Mesenchymal stem cell (in vitro differentiated cells and primary cell): Measurements from ENCODE around the gene CYP2J2. TPM values are rescaled to one million over a fixed set of nuclear protein-coding genes. Genes with fewer than 3 reads are reported as not detected.
A peak's percentile ranks its signal among the peaks of the same experiment; 100 is the strongest.

ENCODE experiments used
- DNase-seq: peaks from one replicate; pipeline ENCODE4 v3.0.0-alpha.2; 2013
- H2AFZ ChIP-seq: one replicate; pipeline ENCODE4 v1.6.1; 2013; ENCODE audit warnings: low read depth, mild to moderate bottlenecking, control low read depth, inconsistent platforms, low read length, moderate library complexity
- H2AK5ac ChIP-seq: 2 replicates; pipeline ENCODE4 v1.6.1; 2013; ENCODE audit warnings: low read length, moderate library complexity, mild to moderate bottlenecking, inconsistent platforms; ENCODE audit not compliant: severe bottlenecking
- H2BK120ac ChIP-seq: one replicate; pipeline ENCODE4 v1.6.1; 2013; ENCODE audit warnings: low read depth, mild to moderate bottlenecking, inconsistent platforms, low read length, moderate library complexity
- H2BK12ac ChIP-seq, 2 experiments: one replicate each; pipeline ENCODE4 v1.6.1; 2013; ENCODE audit warnings: inconsistent platforms in 2 of 2, low read length in 2 of 2, mild to moderate bottlenecking in 2 of 2, moderate library complexity in 2 of 2, control low read depth in 1 of 2
- H2BK15ac ChIP-seq: one replicate; pipeline ENCODE4 v1.6.1; 2013; ENCODE audit warnings: mild to moderate bottlenecking, low read depth, inconsistent platforms; ENCODE audit not compliant: poor library complexity, severe bottlenecking
- H2BK5ac ChIP-seq: 2 replicates; pipeline ENCODE4 v1.6.1; 2013; ENCODE audit warnings: low read depth, mild to moderate bottlenecking, low read length, control low read depth, inconsistent platforms; ENCODE audit not compliant: poor library complexity, severe bottlenecking
- H3K14ac ChIP-seq, 2 experiments: one replicate each; pipeline ENCODE4 v1.6.1; 2013; ENCODE audit warnings: inconsistent platforms in 2 of 2, low read length in 2 of 2, control low read depth in 1 of 2, mild to moderate bottlenecking in 1 of 2, moderate library complexity in 1 of 2
- H3K18ac ChIP-seq, 2 experiments: one replicate each; pipeline ENCODE4 v1.6.1; 2013; ENCODE audit warnings: inconsistent platforms in 2 of 2, low read length in 2 of 2, control low read depth in 1 of 2, low read depth in 1 of 2, mild to moderate bottlenecking in 1 of 2
- H3K23ac ChIP-seq, 2 experiments: one replicate each; pipeline ENCODE4 v1.6.1; 2013; ENCODE audit warnings: inconsistent platforms in 2 of 2, low read length in 2 of 2, mild to moderate bottlenecking in 2 of 2, moderate library complexity in 2 of 2, control low read depth in 1 of 2
- H3K27ac ChIP-seq: 2 replicates; pipeline ENCODE4 v1.5.1; 2013; ENCODE audit warnings: mild to moderate bottlenecking, moderate library complexity, low read length, control low read depth, inconsistent platforms; ENCODE audit not compliant: poor library complexity, severe bottlenecking
- H3K27me3 ChIP-seq, 2 experiments: 2 replicates each; pipeline versions ENCODE4 v1.6.1 to v1.7.0; 2013; ENCODE audit warnings: low read length in 2 of 2, mild to moderate bottlenecking in 2 of 2, moderate library complexity in 2 of 2, control low read depth in 1 of 2, inconsistent platforms in 1 of 2; ENCODE audit not compliant: control insufficient read depth in 1 of 2, insufficient read depth in 1 of 2
- H3K36me3 ChIP-seq, 2 experiments: 2 replicates each; pipeline versions ENCODE4 v1.6.1 to v1.7.0; 2013; ENCODE audit warnings: low read length in 2 of 2, control low read depth in 1 of 2, inconsistent platforms in 1 of 2, low read depth in 1 of 2, mild to moderate bottlenecking in 1 of 2; ENCODE audit not compliant: insufficient read depth in 2 of 2, control insufficient read depth in 1 of 2
- H3K4ac ChIP-seq, 2 experiments: one replicate each; pipeline ENCODE4 v1.6.1; 2013; ENCODE audit warnings: inconsistent platforms in 2 of 2, low read length in 2 of 2, mild to moderate bottlenecking in 2 of 2, moderate library complexity in 2 of 2, control low read depth in 1 of 2, low read depth in 1 of 2
- H3K4me1 ChIP-seq: 2 replicates; pipeline ENCODE4 v1.6.1; 2013; ENCODE audit warnings: low read depth, low read length, control low read depth; ENCODE audit not compliant: control insufficient read depth, insufficient read depth
- H3K4me2 ChIP-seq: 2 replicates; pipeline ENCODE4 v1.6.1; 2013; ENCODE audit warnings: low read length, mild to moderate bottlenecking, inconsistent platforms; ENCODE audit not compliant: poor library complexity, severe bottlenecking
- H3K4me3 ChIP-seq, 2 experiments: 2 replicates each; pipeline versions ENCODE4 v1.5.1 to v1.7.0; 2013; ENCODE audit warnings: low read length in 2 of 2, mild to moderate bottlenecking in 2 of 2, control low read depth in 1 of 2, low read depth in 1 of 2; ENCODE audit not compliant: insufficient read depth in 1 of 2
- H3K79me1 ChIP-seq: replicated peaks from 2 replicates; pipeline ENCODE4 v1.6.1; 2013; ENCODE audit warnings: mild to moderate bottlenecking, control low read depth, low read length, inconsistent platforms; ENCODE audit not compliant: poor library complexity, severe bottlenecking
- H3K9ac ChIP-seq: 2 replicates; pipeline ENCODE4 v1.7.0; 2013; ENCODE audit warnings: mild to moderate bottlenecking, low read length, moderate library complexity
- H3K9me3 ChIP-seq: 2 replicates; pipeline ENCODE4 v1.7.0; 2013; ENCODE audit warnings: mild to moderate bottlenecking, low read length; ENCODE audit not compliant: control insufficient read depth
- H4K8ac ChIP-seq: one replicate; pipeline ENCODE4 v1.6.1; 2013; ENCODE audit warnings: inconsistent platforms, mild to moderate bottlenecking, low read length, moderate library complexity
- H4K91ac ChIP-seq: one replicate; pipeline ENCODE4 v1.6.1; 2013; ENCODE audit warnings: mild to moderate bottlenecking, low read length, inconsistent platforms
- WGBS: methylation state at CpG from one replicate; pipeline ENCODE4 v1.1.7; 2013; ENCODE audit warnings: mixed read lengths; 5-methylcytosine and 5-hydroxymethylcytosine counted together
- polyA plus RNA-seq, 2 experiments: library from polyadenylated mRNA; stranded (reverse); fragments of 200-250 nt; gene quantifications; one replicate each; pipeline ENCODE4 v1.2.3, GENCODE V29; 2013

Gene CYP2J2, protein sequence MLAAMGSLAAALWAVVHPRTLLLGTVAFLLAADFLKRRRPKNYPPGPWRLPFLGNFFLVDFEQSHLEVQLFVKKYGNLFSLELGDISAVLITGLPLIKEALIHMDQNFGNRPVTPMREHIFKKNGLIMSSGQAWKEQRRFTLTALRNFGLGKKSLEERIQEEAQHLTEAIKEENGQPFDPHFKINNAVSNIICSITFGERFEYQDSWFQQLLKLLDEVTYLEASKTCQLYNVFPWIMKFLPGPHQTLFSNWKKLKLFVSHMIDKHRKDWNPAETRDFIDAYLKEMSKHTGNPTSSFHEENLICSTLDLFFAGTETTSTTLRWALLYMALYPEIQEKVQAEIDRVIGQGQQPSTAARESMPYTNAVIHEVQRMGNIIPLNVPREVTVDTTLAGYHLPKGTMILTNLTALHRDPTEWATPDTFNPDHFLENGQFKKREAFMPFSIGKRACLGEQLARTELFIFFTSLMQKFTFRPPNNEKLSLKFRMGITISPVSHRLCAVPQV
- 0.01 TPM for polyA plus RNA-seq (2013, experiment 1 of 2)
- polyA plus RNA-seq (2013, experiment 2 of 2): 0.01 TPM

- H3K4me3 ChIP-seq: peak within 1 kb of the TSS; percentile 59 to 78
- peak within 1 kb of the TSS; percentile 12 for H2BK15ac ChIP-seq
- DNase-seq: peak; percentile 17
- H3K4me1 ChIP-seq: peaks cover 4% of the 10 kb centered on the region
- H2BK120ac ChIP-seq: no peak within 1 kb of the TSS
- H3K79me1 ChIP-seq: no peaks in the 10 kb centered on the region
- H4K8ac ChIP-seq: no peak within 1 kb of the TSS
- peak within 1 kb of the TSS; percentile 66 for H2AFZ ChIP-seq
- H3K9ac ChIP-seq: peak within 1 kb of the TSS; percentile 66
- no peak within 1 kb of the TSS for H3K14ac ChIP-seq
- H4K91ac ChIP-seq: no peak within 1 kb of the TSS
- no peak within 1 kb of the TSS for H2BK12ac ChIP-seq
- WGBS: 4% methylated on average over 40 of the region's 42 CpGs
- H3K4me2 ChIP-seq: peak within 1 kb of the TSS; percentile 64
- peaks cover 27% of the 10 kb centered on the region for H3K9me3 ChIP-seq
- peak within 1 kb of the TSS; percentile 24 for H2BK5ac ChIP-seq
- peaks cover 14 to 45% of the 10 kb centered on the region in 2 experiments for H3K27me3 ChIP-seq
- no peak within 1 kb of the TSS for H3K4ac ChIP-seq
- peak within 1 kb of the TSS in 1 of 2 experiments; percentile 2 for H3K23ac ChIP-seq
- no peak within 1 kb of the TSS for H3K27ac ChIP-seq
- peak within 1 kb of the TSS in 1 of 2 experiments; percentile 4 for H3K18ac ChIP-seq
- no peak within 1 kb of the TSS for H2AK5ac ChIP-seq
- no peaks in the 10 kb centered on the region for H3K36me3 ChIP-seq
Observed at GRCh38 chr1:59926381-59927123, at the start of gene CYP2J2. Gene CYP2J2, minus strand, starts transcription at chr1:59926773. Its CDS starts 27 bp downstream, at chr1:59926746.

GRCh38 chr1:59973719-59974118 is 47.1 kb upstream of the CYP2J2 start:
- DNase-seq: no peak
- no peak overlapping the region for H3K23ac ChIP-seq
- no peak overlapping the region for H3K4me2 ChIP-seq
- H3K4me1 ChIP-seq: peaks cover 2% of the 10 kb centered on the region
- H2BK120ac ChIP-seq: no peak overlapping the region
- no peak overlapping the region for H4K91ac ChIP-seq
- H2BK5ac ChIP-seq: no peak overlapping the region
- no peak overlapping the region for H2AK5ac ChIP-seq
- no CpG with 5 or more reads among the region's 1 CpG for WGBS
- H3K9me3 ChIP-seq: no peaks in the 10 kb centered on the region
- H2BK15ac ChIP-seq: no peak overlapping the region
- no peak overlapping the region for H3K4me3 ChIP-seq
- H3K18ac ChIP-seq: no peak overlapping the region
- H3K9ac ChIP-seq: no peak overlapping the region
- no peaks in the 10 kb centered on the region for H3K79me1 ChIP-seq
- H4K8ac ChIP-seq: no peak overlapping the region
- H3K36me3 ChIP-seq: no peaks in the 10 kb centered on the region
- H2BK12ac ChIP-seq: no peak overlapping the region
- no peak overlapping the region for H3K14ac ChIP-seq
- H2AFZ ChIP-seq: no peak overlapping the region
- H3K27ac ChIP-seq: no peak overlapping the region
- H3K27me3 ChIP-seq: peaks cover 8 to 18% of the 10 kb centered on the region in 2 experiments
- H3K4ac ChIP-seq: no peak overlapping the region

DNA sequence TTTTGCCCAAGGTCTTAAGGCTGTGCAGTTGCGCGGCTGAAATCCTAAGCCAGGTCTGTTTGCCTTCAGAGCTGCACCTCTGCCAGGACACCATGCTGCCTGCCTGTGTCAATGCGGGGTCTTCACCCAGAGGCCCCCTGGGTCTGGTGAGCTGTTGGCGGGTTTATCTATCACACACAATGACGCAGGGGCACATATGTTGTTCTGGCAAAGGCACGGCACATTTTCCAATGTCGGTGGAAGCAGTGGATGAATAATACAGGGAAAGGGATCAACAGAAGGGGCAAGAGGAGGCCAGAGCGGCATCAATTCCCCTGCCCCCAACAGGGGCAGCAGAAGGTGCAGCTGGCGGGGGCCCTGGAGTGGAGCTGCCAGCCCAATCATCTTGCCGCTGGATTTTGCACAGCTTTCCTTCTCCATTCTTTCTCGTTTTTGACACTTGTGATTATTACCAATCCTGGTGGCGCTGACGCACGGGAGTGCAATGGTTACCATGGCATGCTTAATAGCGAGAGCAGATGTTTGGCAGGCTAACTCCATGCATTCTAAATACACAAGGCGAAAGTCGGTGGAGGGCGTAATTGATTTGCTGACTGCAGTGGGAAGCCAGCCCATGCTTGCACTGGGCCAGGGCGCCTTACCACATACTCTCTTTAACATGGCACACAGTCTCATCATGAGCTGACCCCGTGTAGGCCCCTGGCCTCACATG is 45.8 kb upstream of the CYP2J2 start:
- Histone ChIP-seq H3K27ac (no peak overlapping the region), H3K9me3 (no peaks in the 10 kb centered on the region), H3K18ac (no peak overlapping the region), H2AK5ac (no peak overlapping the region), H2BK5ac (no peak overlapping the region), H4K91ac (no peak overlapping the region), H4K8ac (no peak overlapping the region), H2BK120ac (no peak overlapping the region), H3K4ac (no peak overlapping the region), H3K27me3 (peaks cover 8 to 18% of the 10 kb centered on the region in 2 experiments), H2BK12ac (no peak overlapping the region), H3K14ac (peak overlapping the region in 1 of 2 experiments; percentile 18), H3K79me1 (no peaks in the 10 kb centered on the region), H3K4me1 (peaks cover 2% of the 10 kb centered on the region), H2AFZ (no peak overlapping the region), H3K9ac (no peak overlapping the region), H2BK15ac (no peak overlapping the region), H3K23ac (no peak overlapping the region), H3K4me3 (no peak overlapping the region), H3K4me2 (no peak overlapping the region), H3K36me3 (no peaks in the 10 kb centered on the region)
- DNase-seq: no peak
- WGBS: 91% methylated on average over 20 of the region's 20 CpGs
